EL (cell line): Measurements from ENCODE around the gene TXNDC11.

ENCODE experiments used
- DNase-seq: peaks from one replicate; pipeline ENCODE4 v3.0.0-alpha.2; 2016

TXNDC11 gene

DNA sequence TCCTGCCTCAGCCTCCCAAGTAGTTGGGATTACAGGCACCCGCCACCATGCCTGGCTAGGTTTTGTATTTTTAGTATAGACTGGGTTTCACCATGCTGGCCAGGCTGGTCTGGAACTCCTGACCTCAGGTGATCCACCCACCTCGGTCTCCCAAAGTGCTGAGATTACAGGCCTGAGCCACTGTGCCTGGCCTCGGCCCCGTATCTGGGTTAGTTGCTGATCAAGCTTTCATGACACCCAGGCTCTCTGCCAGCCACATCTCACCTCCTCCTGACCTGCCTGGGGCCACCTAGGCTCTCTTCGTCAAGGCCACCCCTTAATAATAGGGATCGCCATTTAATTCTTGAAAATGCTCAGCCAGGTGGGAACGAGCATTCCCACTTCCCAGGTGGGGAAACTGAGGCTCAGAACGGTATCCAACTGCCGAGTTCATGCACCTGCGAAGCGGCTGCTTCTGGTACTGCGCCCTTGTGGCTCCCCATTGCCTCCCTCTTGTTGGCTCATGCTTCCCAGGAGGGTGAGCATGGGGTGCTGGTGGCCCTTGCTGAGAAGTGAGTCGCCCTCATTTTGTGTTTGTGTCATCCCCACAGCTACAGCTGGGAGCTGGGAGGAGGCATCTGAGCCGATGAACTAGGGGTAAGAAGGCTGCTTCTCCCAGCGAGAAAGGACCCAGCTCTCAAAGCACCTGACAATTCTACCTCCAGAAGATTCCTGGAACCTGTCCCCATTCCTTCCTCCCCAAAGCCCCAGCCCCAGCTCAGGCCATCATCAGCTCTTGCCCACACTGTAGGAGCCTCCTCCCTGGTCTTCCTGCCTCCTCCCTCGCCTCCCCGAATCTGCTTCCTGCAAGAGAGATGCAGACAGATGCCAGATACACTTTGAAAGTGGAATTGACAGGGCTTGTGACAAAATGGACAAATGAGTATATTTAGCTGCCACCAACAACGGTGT, 91.7 kb downstream of the TXNDC11 start:
- DNase-seq = no peak

DNA sequence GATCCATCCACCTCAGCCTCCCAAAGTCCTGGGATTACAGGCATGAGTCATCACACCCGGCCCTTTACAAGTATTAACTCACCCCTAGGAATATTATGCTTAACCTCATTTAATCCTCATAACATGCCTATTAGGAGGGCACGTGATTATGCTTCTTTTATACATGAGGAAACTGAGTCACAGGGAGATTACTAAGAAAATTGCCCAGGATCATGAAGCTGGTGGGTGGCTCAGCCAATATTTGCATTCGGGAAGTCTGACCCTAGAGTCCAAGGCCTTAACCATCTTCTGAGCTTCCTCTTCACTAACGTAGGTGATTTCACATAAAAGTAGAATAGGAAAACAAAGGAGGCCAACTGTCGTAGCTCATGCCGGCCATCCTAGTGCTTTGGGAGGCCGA, 93.4 kb downstream of the TXNDC11 start:
- DNase-seq = no peak

- no peak for DNase-seq
Observed at GRCh38 chr16:11642765-11643116, 99.9 kb downstream of the TXNDC11 start.

GRCh38 chr16:11640987-11641817, 101.5 kb downstream of the TXNDC11 start:
- peak; percentile 76 for DNase-seq

DNA sequence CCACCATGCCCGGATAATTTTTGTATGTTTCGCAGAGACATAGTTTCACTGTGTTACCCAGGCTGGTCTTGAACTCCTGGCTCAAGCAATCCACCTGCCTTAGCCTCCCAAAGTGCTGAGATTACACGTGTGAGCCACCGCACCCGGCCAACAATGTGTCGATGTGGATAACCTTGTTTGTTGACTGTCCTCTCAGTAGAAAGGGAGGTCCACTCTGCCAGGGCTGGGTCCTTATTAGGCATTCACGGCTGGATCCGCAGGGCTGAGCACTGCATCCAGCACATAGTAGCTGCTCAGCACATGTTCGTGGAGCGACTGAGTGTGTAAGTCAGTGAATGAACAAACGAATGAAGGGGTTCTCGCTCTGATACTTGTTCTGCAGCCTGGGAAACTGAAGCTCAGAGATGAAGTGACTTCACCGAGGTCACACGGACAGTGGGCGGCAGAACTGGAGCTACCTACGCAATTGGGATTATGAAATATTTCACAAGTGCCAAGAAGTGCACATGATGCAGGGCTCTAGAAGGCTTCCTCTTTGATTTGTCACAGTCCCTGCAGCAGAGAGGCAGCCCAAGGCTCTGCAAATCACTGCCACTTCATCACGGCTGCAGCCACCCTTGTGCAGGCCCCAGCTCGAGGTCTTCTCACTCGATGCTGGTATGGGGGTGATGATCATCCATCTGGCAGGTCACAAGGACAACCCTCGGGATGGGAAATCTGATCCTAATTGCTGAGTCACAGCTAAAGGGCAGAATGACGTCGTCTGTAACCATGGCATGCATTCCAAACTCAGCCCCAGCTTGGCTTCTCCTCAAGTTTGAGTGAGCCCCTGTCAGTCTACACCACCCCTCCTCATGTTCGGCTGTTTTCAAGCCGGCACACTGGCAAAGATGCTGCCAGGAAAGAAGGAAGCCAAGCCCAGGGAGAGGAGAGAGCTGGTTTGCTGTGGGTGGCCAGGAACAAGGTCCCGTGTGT, 102.4 kb downstream of the TXNDC11 start:
- peak; percentile 99 for DNase-seq

DNA sequence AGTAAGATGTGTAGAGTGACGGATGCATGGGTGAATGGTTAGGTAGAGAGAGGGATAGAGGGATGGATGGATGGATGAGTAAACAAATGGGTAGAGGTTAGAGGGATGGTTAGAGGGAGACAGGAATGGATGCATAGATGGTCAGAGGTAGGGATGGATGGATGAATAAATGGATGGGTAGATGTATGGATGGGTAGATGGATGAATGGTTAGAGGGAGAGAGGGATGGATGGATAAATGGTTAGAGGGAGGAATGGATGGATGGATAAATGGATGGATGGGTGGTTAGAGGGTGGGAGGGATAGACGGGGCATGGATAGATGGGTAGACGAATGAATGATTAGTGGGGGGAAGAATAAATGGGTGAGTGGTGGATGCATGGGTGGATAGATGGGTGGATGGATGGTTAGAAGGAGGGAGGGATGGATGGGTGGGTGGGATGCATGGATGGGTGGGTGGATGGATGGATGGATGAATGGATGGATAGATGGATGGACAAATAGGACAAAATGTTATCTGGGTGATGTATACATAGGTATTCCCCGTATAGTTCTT, 103.6 kb downstream of the TXNDC11 start:
- DNase-seq = no peak

GRCh38 chr16:11638140-11638539, 104.5 kb downstream of the TXNDC11 start:
- DNase-seq = no peak

DNA sequence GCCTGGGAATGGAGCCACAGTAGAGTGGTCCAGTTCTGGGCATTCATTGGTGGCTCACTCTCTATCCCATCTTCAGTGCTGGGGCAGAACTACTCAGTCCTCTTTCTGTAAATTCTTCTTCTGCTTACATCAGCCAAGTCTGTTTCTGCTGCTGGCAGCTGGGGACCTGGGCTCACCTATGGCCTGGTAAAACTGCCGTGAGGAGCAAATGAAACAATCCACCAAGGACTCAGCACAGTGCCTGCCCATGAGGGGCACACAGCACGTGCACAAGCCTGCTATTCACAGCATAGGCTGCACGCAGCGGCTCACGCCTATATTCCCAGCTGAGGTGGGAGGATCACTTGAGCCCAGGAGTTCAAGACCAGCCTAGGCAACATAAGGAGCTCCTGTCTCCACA, 105.3 kb downstream of the TXNDC11 start:
- no peak for DNase-seq

GRCh38 chr16:11636172-11636721, 106.4 kb downstream of the TXNDC11 start:
- DNase-seq = no peak

DNA sequence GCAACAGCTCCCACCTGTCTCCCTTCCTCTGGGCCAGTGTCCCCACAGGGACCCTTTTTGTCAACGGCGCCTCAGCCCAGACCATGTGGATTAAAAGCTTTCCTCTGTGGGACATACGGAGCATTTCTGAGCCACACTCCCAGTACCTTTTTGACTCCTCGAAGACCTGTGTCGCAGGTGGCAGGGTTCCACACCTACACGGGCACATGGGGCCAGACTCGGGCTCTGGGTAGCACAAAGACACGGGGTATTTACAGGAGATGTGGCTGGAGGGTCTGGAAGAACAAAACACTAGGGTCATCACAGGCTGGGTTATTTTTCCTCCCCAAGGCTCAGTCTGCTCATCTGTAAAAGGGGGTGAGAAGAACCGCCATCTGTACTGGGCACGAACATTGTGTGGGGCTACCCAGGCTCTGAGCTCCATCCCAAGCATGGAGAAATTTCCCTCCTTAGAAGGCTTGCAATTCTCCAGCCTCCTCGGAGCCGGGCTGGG, 106.9 kb downstream of the TXNDC11 start:
- DNase-seq = no peak

DNA sequence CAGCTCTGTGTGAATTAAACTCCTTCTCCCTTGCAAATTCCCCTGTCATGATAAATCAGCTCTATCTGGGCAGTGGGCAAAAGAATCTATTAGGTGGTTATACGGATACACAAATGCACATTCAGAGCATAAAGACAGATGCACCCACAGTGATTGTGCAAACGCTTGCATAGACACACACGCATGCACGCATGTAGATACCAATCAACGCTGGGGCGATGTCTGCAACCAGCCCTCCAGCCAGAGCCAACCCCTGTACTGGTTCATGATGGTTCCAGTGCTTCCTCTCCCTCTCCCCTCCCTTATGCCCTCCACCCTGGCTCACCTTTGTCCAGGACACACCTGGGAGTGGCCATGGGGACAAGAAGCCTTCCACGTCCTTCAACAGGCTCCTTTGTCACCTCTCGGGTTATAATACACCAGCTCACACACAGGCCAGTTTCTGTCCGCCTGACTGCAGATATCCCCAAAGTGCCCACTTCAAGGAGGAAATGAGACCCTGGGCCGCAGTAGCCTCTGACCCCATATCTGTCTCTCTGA, 107.5 kb downstream of the TXNDC11 start:
- DNase-seq = no peak

- no peak for DNase-seq
Observed at GRCh38 chr16:11634312-11634711, 108.3 kb downstream of the TXNDC11 start.

GRCh38 chr16:11633113-11633512, 109.5 kb downstream of the TXNDC11 start:
- no peak for DNase-seq

DNA sequence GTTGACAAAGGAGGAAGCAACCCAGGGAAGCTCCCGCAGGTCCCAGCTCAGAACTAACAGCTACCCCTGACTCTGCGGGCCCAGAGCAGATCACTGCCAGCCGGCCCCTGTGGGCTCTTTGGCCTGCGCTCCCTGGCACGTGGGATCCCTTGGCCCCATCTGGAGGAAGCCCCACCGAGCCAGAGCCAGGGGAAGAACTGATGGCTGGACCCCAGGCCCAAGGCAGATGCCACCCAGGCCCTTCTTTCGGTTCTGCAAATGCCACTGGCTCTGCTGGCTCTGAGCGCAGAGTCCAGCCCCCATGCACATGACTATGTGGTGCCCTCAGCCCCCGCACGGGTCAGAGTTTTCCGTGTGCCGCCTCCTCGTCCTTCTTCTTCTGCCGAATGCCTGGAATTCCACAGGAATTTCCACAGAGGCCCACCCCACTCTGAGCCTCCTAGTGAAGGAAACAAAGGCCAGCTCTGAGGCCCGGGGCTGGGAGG, 110.2 kb downstream of the TXNDC11 start:
- peak; percentile 92 for DNase-seq

- no peak for DNase-seq
Observed at GRCh38 chr16:11631214-11631613, 111.4 kb downstream of the TXNDC11 start.

DNA sequence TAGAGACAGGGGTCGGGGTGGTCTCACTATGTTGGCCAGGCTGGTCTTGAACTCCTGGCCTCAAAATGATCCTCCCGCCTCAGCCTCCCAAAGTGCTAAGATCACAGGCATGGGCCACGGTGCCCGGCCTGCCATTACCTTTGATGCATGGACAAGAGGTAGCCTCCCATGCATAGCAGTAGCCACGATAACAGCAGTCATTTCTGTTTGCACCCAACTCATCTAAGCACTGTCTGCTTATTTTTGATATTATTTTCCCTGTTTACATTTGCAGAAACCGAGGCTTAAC, 111.9 kb downstream of the TXNDC11 start:
- no peak for DNase-seq

DNA sequence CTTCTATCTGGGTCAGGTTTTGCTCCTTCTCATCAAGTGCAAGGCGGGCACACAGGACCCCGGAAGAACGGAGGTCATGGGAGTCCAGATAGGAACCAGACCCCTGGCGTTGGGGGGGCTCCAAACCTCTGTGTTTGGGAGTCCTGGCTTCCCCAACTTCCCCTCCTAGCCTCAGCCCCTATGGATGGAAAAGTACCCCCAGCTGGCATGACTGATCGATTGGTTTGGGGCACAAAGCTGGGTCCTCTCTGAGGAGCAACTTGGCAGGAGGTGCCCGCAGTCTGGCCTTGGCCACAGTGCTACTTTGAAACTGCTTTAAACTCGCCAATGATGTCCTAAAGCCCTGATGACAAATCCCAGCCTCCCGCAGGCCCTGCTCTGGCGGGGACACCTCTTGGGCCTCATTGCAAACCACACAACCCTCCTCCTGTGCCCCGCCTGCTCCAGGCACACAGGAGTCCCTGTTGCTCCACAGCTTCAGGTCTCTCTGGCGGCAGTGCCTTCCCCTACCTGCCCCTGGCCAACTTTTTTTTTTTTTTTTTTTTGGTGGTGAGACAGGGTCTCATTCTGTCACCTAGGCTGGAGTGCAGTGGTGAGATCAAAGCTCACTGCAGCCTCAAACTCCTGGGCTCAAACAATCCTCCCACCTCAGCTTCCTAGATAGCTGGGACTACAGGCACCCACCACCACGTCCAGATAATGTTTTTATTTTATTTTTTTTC, 112.5 kb downstream of the TXNDC11 start:
- no peak for DNase-seq
